Trophoblast cell (in vitro differentiated cells and primary cell): ENCODE results near the gene MTSS2.

Experiments
- DNase-seq, 2 donors: peaks; one replicate each; pipeline ENCODE4 v3.0.0-alpha.2; 2016
- H2AFZ ChIP-seq: 2 replicates; pipeline ENCODE4 v1.6.1; 2013; ENCODE audit warnings: low read length, moderate library complexity, mild to moderate bottlenecking; ENCODE audit not compliant: insufficient read depth, poor library complexity
- H2AK5ac ChIP-seq: 2 replicates; pipeline ENCODE4 v1.6.1; 2013; ENCODE audit warnings: mild to moderate bottlenecking, low read length
- H2BK120ac ChIP-seq: 2 replicates; pipeline ENCODE4 v1.6.1; 2013; ENCODE audit warnings: low read length, mild to moderate bottlenecking, moderate library complexity; ENCODE audit not compliant: insufficient read depth, poor library complexity
- H2BK12ac ChIP-seq: 2 replicates; pipeline ENCODE4 v1.6.1; 2013; ENCODE audit warnings: mild to moderate bottlenecking, low read length, moderate library complexity
- H2BK5ac ChIP-seq: 2 replicates; pipeline ENCODE4 v1.6.1; 2013; ENCODE audit warnings: low read length, low read depth, moderate library complexity, mild to moderate bottlenecking; ENCODE audit not compliant: poor library complexity
- H3K14ac ChIP-seq: 2 replicates; pipeline ENCODE4 v1.6.1; 2013; ENCODE audit warnings: mild to moderate bottlenecking, low read length
- H3K18ac ChIP-seq: 2 replicates; pipeline ENCODE4 v1.6.1; 2013; ENCODE audit warnings: mild to moderate bottlenecking, low read length
- H3K23ac ChIP-seq: 2 replicates; pipeline ENCODE4 v1.6.1; 2013; ENCODE audit warnings: low read length
- H3K27ac ChIP-seq: 2 replicates; pipeline ENCODE4 v1.5.1; 2013; ENCODE audit warnings: low read depth, mild to moderate bottlenecking, inconsistent platforms, low read length, moderate library complexity
- H3K27me3 ChIP-seq: 2 replicates; pipeline ENCODE4 v1.6.1; 2013; ENCODE audit warnings: inconsistent platforms, mild to moderate bottlenecking, low read length, moderate library complexity; ENCODE audit not compliant: insufficient read depth
- H3K36me3 ChIP-seq, 2 experiments: 1 replicate in 1 of 2; 2 replicates in 1 of 2; pipeline ENCODE4 v1.6.1; 2013; ENCODE audit warnings: low read length in 2 of 2, mild to moderate bottlenecking in 2 of 2, moderate library complexity in 1 of 2; ENCODE audit not compliant: insufficient read depth in 2 of 2, control insufficient read depth in 1 of 2
- H3K4ac ChIP-seq: 2 replicates; pipeline ENCODE4 v1.6.1; 2013; ENCODE audit warnings: low read depth, mild to moderate bottlenecking, low read length, moderate library complexity
- H3K4me1 ChIP-seq, 2 experiments: 1 replicate in 1 of 2; 2 replicates in 1 of 2; pipeline ENCODE4 v1.6.1; 2013; ENCODE audit warnings: low read length in 2 of 2, mild to moderate bottlenecking in 2 of 2, moderate library complexity in 1 of 2; ENCODE audit not compliant: insufficient read depth in 2 of 2, control insufficient read depth in 1 of 2
- H3K4me2 ChIP-seq: 2 replicates; pipeline ENCODE4 v1.6.1; 2013; ENCODE audit warnings: inconsistent platforms, mild to moderate bottlenecking, low read length, moderate library complexity
- H3K4me3 ChIP-seq: 2 replicates; pipeline ENCODE4 v1.5.1; 2013; ENCODE audit warnings: mild to moderate bottlenecking, low read depth, low read length, inconsistent platforms
- H3K79me1 ChIP-seq: one replicate; pipeline ENCODE4 v1.6.1; 2013; ENCODE audit warnings: low read length
- H3K79me2 ChIP-seq: 2 replicates; pipeline ENCODE4 v1.6.1; 2013; ENCODE audit warnings: low read length, mild to moderate bottlenecking; ENCODE audit not compliant: control insufficient read depth, insufficient read depth, poor library complexity
- H3K9ac ChIP-seq: 2 replicates; pipeline ENCODE4 v1.6.1; 2013; ENCODE audit warnings: mild to moderate bottlenecking, low read length
- H3K9me3 ChIP-seq: 2 replicates; pipeline ENCODE4 v1.6.1; 2013; ENCODE audit warnings: low read depth, mild to moderate bottlenecking, control low read depth, inconsistent platforms, low read length; ENCODE audit not compliant: insufficient read depth
- H4K12ac ChIP-seq: 2 replicates; pipeline ENCODE4 v1.6.1; 2013; ENCODE audit warnings: low read depth, mild to moderate bottlenecking, low read length, moderate library complexity
- H4K8ac ChIP-seq: 2 replicates; pipeline ENCODE4 v1.6.1; 2013; ENCODE audit warnings: low read depth, mild to moderate bottlenecking, low read length, moderate library complexity
- H4K91ac ChIP-seq: one replicate; pipeline ENCODE4 v1.6.1; 2013; ENCODE audit warnings: low read depth, mild to moderate bottlenecking, low read length, moderate library complexity
- WGBS: extraction: QIAGEN DNeasy Blood & Tissue Kit; methylation state at CpG from one replicate; pipeline ENCODE4 v1.1.7; 2013; ENCODE audit warnings: missing lambda C conversion rate; ENCODE audit not compliant: insufficient read length, insufficient coverage; ENCODE audit errors: extremely low coverage; 5-methylcytosine and 5-hydroxymethylcytosine counted together

MTSS2 gene

GRCh38 chr16:70701036-70701435, 15.2 kb upstream of the MTSS2 start:
- Histone ChIP-seq H3K36me3 (peaks cover 8% of the 10 kb centered on the region in 2 experiments), H3K27ac (no peak overlapping the region), H3K9me3 (no peaks in the 10 kb centered on the region), H3K4ac (no peak overlapping the region), H3K79me1 (peaks cover 39% of the 10 kb centered on the region), H3K4me1 (peaks cover 51 to 54% of the 10 kb centered on the region in 2 experiments), H3K79me2 (no peaks in the 10 kb centered on the region), H2AFZ (no peak overlapping the region), H3K27me3 (no peaks in the 10 kb centered on the region), H3K4me2 (no peak overlapping the region), H3K9ac (no peak overlapping the region), H3K23ac (no peak overlapping the region), H4K8ac (no peak overlapping the region), H2BK12ac (no peak overlapping the region), H3K14ac (peak overlapping the region; percentile 34), H3K4me3 (no peak overlapping the region), H4K91ac (peak overlapping the region; percentile 77), H2AK5ac (peak overlapping the region; percentile 86), H3K18ac (no peak overlapping the region), H2BK5ac (no peak overlapping the region), H2BK120ac (peak overlapping the region; percentile 8), H4K12ac (no peak overlapping the region)
- WGBS = no CpG with 5 or more reads among the region's 3 CpGs
- no peak for DNase-seq

GRCh38 chr16:70700101-70701020, 14.5 kb upstream of the MTSS2 start:
- Histone ChIP-seq H3K4me1 (peaks cover 57 to 60% of the 10 kb centered on the region in 2 experiments), H3K9me3 (no peaks in the 10 kb centered on the region), H3K14ac (peak overlapping the region; percentile 34), H2AK5ac (peak overlapping the region; percentile 86), H3K9ac (no peak overlapping the region), H3K27ac (peak overlapping the region; percentile 22), H2BK12ac (peak overlapping the region; percentile 45), H3K4me3 (no peak overlapping the region), H3K36me3 (peaks cover 8% of the 10 kb centered on the region in 2 experiments), H4K91ac (peak overlapping the region; percentile 77), H3K23ac (no peak overlapping the region), H3K79me1 (peaks cover 41% of the 10 kb centered on the region), H2AFZ (no peak overlapping the region), H3K4me2 (no peak overlapping the region), H3K79me2 (no peaks in the 10 kb centered on the region), H2BK5ac (peak overlapping the region; percentile 24), H2BK120ac (peak overlapping the region; percentile 33), H3K4ac (no peak overlapping the region), H4K12ac (no peak overlapping the region), H3K27me3 (no peaks in the 10 kb centered on the region), H3K18ac (peak overlapping the region; percentile 13), H4K8ac (peak overlapping the region; percentile 1)
- WGBS = no CpG with 5 or more reads among the region's 30 CpGs
- no peak for DNase-seq

GRCh38 chr16:70699696-70700095, 13.8 kb upstream of the MTSS2 start:
- no peaks in the 10 kb centered on the region for H3K27me3 ChIP-seq
- H3K9ac ChIP-seq = no peak overlapping the region
- peaks cover 62 to 66% of the 10 kb centered on the region in 2 experiments for H3K4me1 ChIP-seq
- no CpG with 5 or more reads among the region's 17 CpGs for WGBS
- H2AFZ ChIP-seq = no peak overlapping the region
- peak overlapping the region; percentile 17 for H3K18ac ChIP-seq
- H2BK120ac ChIP-seq = peak overlapping the region; percentile 33
- no peaks in the 10 kb centered on the region for H3K79me2 ChIP-seq
- H4K12ac ChIP-seq = no peak overlapping the region
- H3K4me2 ChIP-seq = no peak overlapping the region
- peak overlapping the region; percentile 63 for H3K14ac ChIP-seq
- H3K79me1 ChIP-seq = peaks cover 43% of the 10 kb centered on the region
- H2BK12ac ChIP-seq = peak overlapping the region; percentile 19
- peaks cover 8% of the 10 kb centered on the region in 2 experiments for H3K36me3 ChIP-seq
- no peaks in the 10 kb centered on the region for H3K9me3 ChIP-seq
- H4K8ac ChIP-seq = peak overlapping the region; percentile 1
- H4K91ac ChIP-seq = peak overlapping the region; percentile 77
- H3K27ac ChIP-seq = no peak overlapping the region
- H3K4me3 ChIP-seq = no peak overlapping the region
- peak overlapping the region; percentile 32 for H2AK5ac ChIP-seq
- no peak overlapping the region for H2BK5ac ChIP-seq
- DNase-seq = no peak
- no peak overlapping the region for H3K4ac ChIP-seq
- no peak overlapping the region for H3K23ac ChIP-seq

- H3K23ac ChIP-seq = no peak overlapping the region
- no peak overlapping the region for H4K12ac ChIP-seq
- peaks cover 63 to 71% of the 10 kb centered on the region in 2 experiments for H3K4me1 ChIP-seq
- no peak overlapping the region for H3K18ac ChIP-seq
- no peak overlapping the region for H2BK12ac ChIP-seq
- no peak overlapping the region for H2BK5ac ChIP-seq
- no peak overlapping the region for H4K91ac ChIP-seq
- H3K4me3 ChIP-seq = no peak overlapping the region
- H3K4me2 ChIP-seq = no peak overlapping the region
- H3K36me3 ChIP-seq = peaks cover 8% of the 10 kb centered on the region in 2 experiments
- H3K14ac ChIP-seq = no peak overlapping the region
- no peaks in the 10 kb centered on the region for H3K27me3 ChIP-seq
- H3K79me1 ChIP-seq = peaks cover 45% of the 10 kb centered on the region
- H3K79me2 ChIP-seq = no peaks in the 10 kb centered on the region
- H3K9me3 ChIP-seq = no peaks in the 10 kb centered on the region
- H4K8ac ChIP-seq = no peak overlapping the region
- H3K27ac ChIP-seq = no peak overlapping the region
- no CpG with 5 or more reads among the region's 10 CpGs for WGBS
- H2AFZ ChIP-seq = no peak overlapping the region
- H2BK120ac ChIP-seq = no peak overlapping the region
- no peak overlapping the region for H3K4ac ChIP-seq
- no peak overlapping the region for H3K9ac ChIP-seq
- no peak for DNase-seq
- no peak overlapping the region for H2AK5ac ChIP-seq
Measured at GRCh38 chr16:70698901-70699300, 13.0 kb upstream of the MTSS2 start.
